Vagina (tissue), 2 donors: Measurements from ENCODE around the gene CACUL1. TPM values are rescaled to one million over a fixed set of nuclear protein-coding genes. Genes with fewer than 3 reads are reported as not detected.

Source experiments
- DNase-seq, 2 donors: peaks; one replicate each; pipeline ENCODE4 v3.0.0-alpha.2; 2017; ENCODE audit errors: extremely low spot score in 2 of 2
- H3K27ac ChIP-seq: fragments of 200-600 bp; sonication (generic); one replicate; pipeline ENCODE4 v1.5.1; 2019
- H3K27me3 ChIP-seq: fragments of 200-600 bp; sonication (generic); one replicate; pipeline ENCODE4 v1.5.1; 2019
- H3K36me3 ChIP-seq, 2 donors: fragments of 200-600 bp; sonication (generic); one replicate each; pipeline ENCODE4 v1.5.1; 2017 to 2019
- H3K4me1 ChIP-seq: fragments of 200-600 bp; sonication (generic); one replicate; pipeline ENCODE4 v1.5.1; 2019
- H3K4me3 ChIP-seq, 2 donors: fragments of 200-600 bp; sonication (generic); 1 replicate in 1 of 2; 2 replicates in 1 of 2; pipeline ENCODE4 v1.5.1; 2016 to 2019
- H3K9me3 ChIP-seq: fragments of 200-600 bp; sonication (generic); one replicate; pipeline ENCODE4 v1.5.1; 2019
- CTCF ChIP-seq, 3 experiments: fragments of 450-650 bp in 2 of 3; fragments of 200-600 bp in 1 of 3; sonication (generic) in 1 of 3; IDR thresholded peaks; one replicate each; pipeline ENCODE4 v1.5.1; 2017 to 2019; ENCODE audit warnings: antibody characterized with exemption in 3 of 3, mild to moderate bottlenecking in 2 of 3, moderate library complexity in 2 of 3
- POLR2A ChIP-seq, 2 donors: fragments of 450-650 bp; IDR thresholded peaks; one replicate each; pipeline ENCODE4 v1.6.1; 2017; ENCODE audit warnings: antibody characterized with exemption in 2 of 2, mild to moderate bottlenecking in 2 of 2, moderate library complexity in 2 of 2
- POLR2AphosphoS5 ChIP-seq, 2 donors: sonication (generic); formaldehyde crosslinking; IDR thresholded peaks; one replicate each; pipeline ENCODE4 v1.9.0; 2017; ENCODE audit warnings: antibody characterized with exemption in 2 of 2, mild to moderate bottlenecking in 2 of 2, low read depth in 1 of 2; ENCODE audit not compliant: insufficient read depth in 1 of 2
- intact Hi-C: fragments of 100-400 bp; cut with DNase I; formaldehyde crosslinking; loops from one replicate; pipeline ENCODE4 v1.15.1; 2023
- total RNA-seq: library from RNA; depleted of rRNA; stranded (reverse); fragments of >200 nt; gene quantifications from one replicate; pipeline ENCODE4 v1.2.3, GENCODE V29; 2016

CACUL1 gene
- total RNA-seq, 1 donor from 2014 or later: 13.8 TPM

DNA sequence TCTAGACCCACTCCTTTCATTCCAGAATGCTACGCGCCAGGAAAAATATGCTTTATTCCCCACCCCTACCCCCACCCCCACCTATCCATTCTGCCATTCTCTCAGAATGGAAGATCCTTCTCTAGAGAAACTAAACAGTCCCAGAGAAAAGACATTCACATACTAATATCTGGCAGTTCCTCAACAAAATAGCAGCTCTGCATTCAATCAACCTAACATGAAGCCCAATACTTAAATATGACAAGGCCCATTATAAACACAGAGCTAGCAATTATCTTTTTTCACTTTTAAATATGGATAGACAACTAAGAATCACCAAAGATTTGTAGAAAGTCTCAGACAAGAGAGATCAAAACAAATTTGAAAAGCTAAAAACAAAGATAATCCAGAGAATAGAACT is 16.4 kb downstream of the CACUL1 start:
- Histone ChIP-seq H3K27me3 (no peaks in the 10 kb centered on the region), H3K4me1 (peaks cover 64% of the 10 kb centered on the region), H3K27ac (no peak overlapping the region), H3K4me3 (no peak overlapping the region), H3K36me3 (no peaks in the 10 kb centered on the region), H3K9me3 (no peaks in the 10 kb centered on the region)
- no peak for DNase-seq
- intact Hi-C loops: no loop called here
- no peak for TF ChIP-seq POLR2AphosphoS5 (IDR thresholded peaks at IDR 0.05; ENCODE audit: insufficient read depth in 1 of 2, low read depth in 1 of 2)
- no peak for TF ChIP-seq CTCF (IDR thresholded peaks at IDR 0.05)
- no peak for TF ChIP-seq POLR2A (IDR thresholded peaks at IDR 0.05)

GRCh38 chr10:118737603-118738302 is 17.0 kb downstream of the CACUL1 start:
- TF ChIP-seq POLR2A (IDR thresholded peaks at IDR 0.05) (no peak), CTCF (IDR thresholded peaks at IDR 0.05) (no peak), POLR2AphosphoS5 (IDR thresholded peaks at IDR 0.05; ENCODE audit: insufficient read depth in 1 of 2, low read depth in 1 of 2) (no peak)
- Histone ChIP-seq H3K27me3 (no peaks in the 10 kb centered on the region), H3K9me3 (no peaks in the 10 kb centered on the region), H3K36me3 (no peaks in the 10 kb centered on the region), H3K4me3 (no peak overlapping the region), H3K27ac (no peak overlapping the region), H3K4me1 (peaks cover 68% of the 10 kb centered on the region)
- intact Hi-C loops: no loop called here
- DNase-seq: no peak

DNA sequence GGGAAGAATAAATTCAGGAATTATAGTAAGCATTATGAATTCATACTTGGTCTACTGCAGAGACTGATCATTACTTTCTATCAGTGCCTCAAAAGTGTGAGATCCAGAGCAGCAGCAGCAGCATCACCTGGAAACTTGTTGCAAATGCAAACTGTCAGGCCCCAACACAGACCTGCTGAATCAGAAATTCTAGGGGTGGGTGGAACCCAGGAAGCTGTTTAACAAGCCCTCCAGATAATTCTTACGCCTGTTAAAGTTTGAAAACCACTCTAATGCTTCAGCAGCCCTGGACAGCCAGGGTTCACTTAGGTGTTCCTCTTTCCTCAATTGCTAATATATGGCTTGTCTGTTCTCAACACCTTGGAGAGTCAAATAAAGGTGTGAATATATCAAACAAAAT is 19.5 kb downstream of the CACUL1 start:
- Histone ChIP-seq H3K27me3 (no peaks in the 10 kb centered on the region), H3K9me3 (no peaks in the 10 kb centered on the region), H3K36me3 (no peaks in the 10 kb centered on the region), H3K4me1 (peaks cover 77% of the 10 kb centered on the region), H3K27ac (no peak overlapping the region), H3K4me3 (no peak overlapping the region)
- DNase-seq: no peak
- intact Hi-C loops: no loop called here
- TF ChIP-seq POLR2AphosphoS5 (IDR thresholded peaks at IDR 0.05; ENCODE audit: insufficient read depth in 1 of 2, low read depth in 1 of 2) (no peak), POLR2A (IDR thresholded peaks at IDR 0.05) (no peak)

- Histone ChIP-seq H3K9me3 (no peaks in the 10 kb centered on the region), H3K27me3 (no peaks in the 10 kb centered on the region), H3K36me3 (no peaks in the 10 kb centered on the region), H3K4me3 (no peak overlapping the region), H3K27ac (no peak overlapping the region), H3K4me1 (peaks cover 85% of the 10 kb centered on the region)
- no peak for TF ChIP-seq CTCF (IDR thresholded peaks at IDR 0.05)
- no peak for TF ChIP-seq POLR2A (IDR thresholded peaks at IDR 0.05)
- TF ChIP-seq POLR2AphosphoS5 (IDR thresholded peaks at IDR 0.05; ENCODE audit: insufficient read depth in 1 of 2, low read depth in 1 of 2): no peak
- no peak for DNase-seq
- intact Hi-C loops: no loop called here
Measured at GRCh38 chr10:118734475-118734874, 20.3 kb downstream of the CACUL1 start.

- intact Hi-C loops: no loop called here
- TF ChIP-seq CTCF (IDR thresholded peaks at IDR 0.05) (no peak), POLR2AphosphoS5 (IDR thresholded peaks at IDR 0.05; ENCODE audit: insufficient read depth in 1 of 2, low read depth in 1 of 2) (no peak), POLR2A (IDR thresholded peaks at IDR 0.05) (no peak)
- no peaks in the 10 kb centered on the region for H3K36me3 ChIP-seq
- DNase-seq: no peak
- H3K4me1 ChIP-seq: peaks cover 76% of the 10 kb centered on the region
- no peaks in the 10 kb centered on the region for H3K9me3 ChIP-seq
- no peak overlapping the region for H3K27ac ChIP-seq
- H3K4me3 ChIP-seq: no peak overlapping the region
- no peaks in the 10 kb centered on the region for H3K27me3 ChIP-seq
Measured at GRCh38 chr10:118732245-118733165, 22.3 kb downstream of the CACUL1 start.
